HepG2 (cell line): ENCODE results near the gene IRX3. TPM values are rescaled to one million over a fixed set of nuclear protein-coding genes. Genes with fewer than 3 reads are reported as not detected.

Experiments
- ATAC-seq: fragments of 200-7000 bp; cut with Tn5 transposase; 3 replicates; pipeline ENCODE4 v1.9.1; 2020; ENCODE audit warnings: mild to moderate bottlenecking, moderate library complexity
- BruUV-seq: library from RNA; stranded (reverse); fragments of 400-500 nt; replicated peaks from 2 replicates; lab custom pipeline; 2021; lab: Mats Ljungman, UMichigan
- CTCF ChIA-PET: fragments of 300-600 bp; formaldehyde crosslinking; extraction: SDS; loops from one replicate; lab custom pipeline; 2021; ENCODE audit warnings: low total read pairs, inconsistent platforms, low intra/inter-chr PET ratio; lab: Yijun Ruan, JAX
- POLR2A ChIA-PET: fragments of 350-600 bp; sonication (Branson Sonifier 250); formaldehyde crosslinking; loops from one replicate; lab custom pipeline; 2020; ENCODE audit warnings: antibody characterized with exemption, inconsistent platforms; lab: Yijun Ruan, JAX
- DNase-seq: peaks from one replicate; pipeline ENCODE4 v3.0.0-alpha.2; 2015; ENCODE audit warnings: low spot score
- FAIRE-seq: peaks from 3 replicates; lab custom pipeline; 2011; peaks lifted over from hg19 to GRCh38; lab: Jason Lieb, UNC
- H2AFZ ChIP-seq: one replicate; pipeline ENCODE4 v1.6.1; 2011; ENCODE audit warnings: low read length, inconsistent platforms
- H3K27ac ChIP-seq: fragments of 300-600 bp; 3 replicates; pipeline ENCODE4 v1.8.0; 2011; ENCODE audit warnings: mixed run types, mild to moderate bottlenecking, mixed read lengths, low read length, inconsistent platforms; ENCODE audit not compliant: insufficient read depth; ENCODE audit errors: extremely low read length
- H3K27me3 ChIP-seq, 2 experiments: fragments of 200-600 bp in 1 of 2; 2 replicates in 1 of 2; 3 replicates in 1 of 2; pipeline versions ENCODE4 v1.6.0 to v1.8.0; 2011; ENCODE audit warnings: low read length in 2 of 2, mild to moderate bottlenecking in 2 of 2, moderate library complexity in 2 of 2, inconsistent platforms in 1 of 2; ENCODE audit not compliant: insufficient read depth in 2 of 2, control insufficient read depth in 1 of 2
- H3K36me3 ChIP-seq, 2 experiments: fragments of 200-600 bp in 1 of 2; replicated peaks in 1 of 2; 2 replicates in 1 of 2; 3 replicates in 1 of 2; pipeline versions ENCODE4 v1.5.1 to v1.8.0; 2011; ENCODE audit warnings: low read length in 2 of 2, inconsistent platforms in 1 of 2; ENCODE audit not compliant: insufficient read depth in 2 of 2, control insufficient read depth in 1 of 2
- H3K4me1 ChIP-seq: 2 replicates; pipeline ENCODE4 v1.5.1; 2012; ENCODE audit warnings: low read length, inconsistent platforms; ENCODE audit not compliant: insufficient read depth
- H3K4me2 ChIP-seq: 2 replicates; pipeline ENCODE4 v1.6.0; 2011; ENCODE audit warnings: low read depth, low read length, inconsistent platforms
- H3K4me3 ChIP-seq, 3 experiments: fragments of 200-600 bp in 1 of 3; sonication (generic), shearing (Covaris generic) in 1 of 3; replicated peaks in 1 of 3; 2 replicates each; pipeline ENCODE4 v1.5.1; 2011 to 2016; ENCODE audit warnings: low read length in 3 of 3, inconsistent platforms in 2 of 3, low read depth in 2 of 3, mild to moderate bottlenecking in 2 of 3, control low read depth in 1 of 3, mixed read lengths in 1 of 3; ENCODE audit not compliant: insufficient read depth in 1 of 3
- H3K79me2 ChIP-seq: one replicate; pipeline ENCODE4 v1.6.1; 2011; ENCODE audit warnings: low read length, inconsistent platforms; ENCODE audit not compliant: insufficient read depth
- H3K9ac ChIP-seq: 2 replicates; pipeline ENCODE4 v1.6.0; 2011; ENCODE audit warnings: mild to moderate bottlenecking, low read depth, low read length, inconsistent platforms; ENCODE audit not compliant: insufficient read depth
- H3K9me3 ChIP-seq: 2 replicates; pipeline ENCODE4 v1.5.1; 2012; ENCODE audit warnings: mild to moderate bottlenecking, low read length
- H4K20me1 ChIP-seq: 2 replicates; pipeline ENCODE4 v1.6.0; 2011; ENCODE audit warnings: inconsistent platforms, mild to moderate bottlenecking, low read length, moderate library complexity; ENCODE audit not compliant: insufficient read depth
- ARNT ChIP-seq: fragments of 450-650 bp; IDR thresholded peaks from 2 replicates; pipeline ENCODE4 v1.6.1; 2017
- CREB1 ChIP-seq, 2 experiments: fragments of 450-650 bp in 1 of 2; IDR thresholded peaks; 2 replicates each; pipeline ENCODE4 v1.6.1; 2016 to 2017; ENCODE audit warnings: control low read depth in 1 of 2, mild to moderate bottlenecking in 1 of 2, missing compliant biosample characterization in 1 of 2, missing genetic modification characterization in 1 of 2
- DNMT1 ChIP-seq: sonication (generic); formaldehyde crosslinking; IDR thresholded peaks from 2 replicates; pipeline ENCODE4 v1.5.1; 2020; ENCODE audit warnings: mild to moderate bottlenecking, missing genetic modification reagents
- FOXK2 ChIP-seq: fragments of 450-650 bp; IDR thresholded peaks from 2 replicates; pipeline ENCODE4 v1.6.1; 2016
- LCORL ChIP-seq, 2 experiments: fragments of 450-650 bp in 1 of 2; sonication (generic) in 1 of 2; formaldehyde crosslinking in 1 of 2; IDR thresholded peaks; 2 replicates each; pipeline versions ENCODE4 v1.5.0 to v1.6.1; 2017 to 2020; ENCODE audit warnings: antibody characterized with exemption in 1 of 2, missing genetic modification reagents in 1 of 2
- POLR2G ChIP-seq: fragments of 200-400 bp; formaldehyde crosslinking; IDR thresholded peaks from 2 replicates; pipeline ENCODE4 v1.6.1; 2018; ENCODE audit warnings: mild to moderate bottlenecking, low read depth, low read length, moderate library complexity
- RARA ChIP-seq: IDR thresholded peaks from 2 replicates; pipeline ENCODE4 v1.6.1; 2016; ENCODE audit warnings: missing genetic modification reagents, missing compliant biosample characterization
- ZBTB20 ChIP-seq: sonication (generic); formaldehyde crosslinking; IDR thresholded peaks from 2 replicates; pipeline ENCODE4 v1.8.1; 2023; ENCODE audit warnings: missing genetic modification reagents, low read depth, mild to moderate bottlenecking, borderline replicate concordance
- ZFAT ChIP-seq: sonication (generic); formaldehyde crosslinking; conservative IDR thresholded peaks from 2 replicates; pipeline ENCODE4 v1.8.1; 2023; ENCODE audit warnings: missing genetic modification reagents, inconsistent platforms
- ZNF709 ChIP-seq: sonication (generic); formaldehyde crosslinking; IDR thresholded peaks from 2 replicates; pipeline ENCODE4 v1.5.0; 2020; ENCODE audit warnings: mild to moderate bottlenecking, missing genetic modification reagents
- WGBS: methylation state at CpG from one replicate; pipeline ENCODE4 v1.1.6; 2017; ENCODE audit warnings: low lambda C conversion rate; 5-methylcytosine and 5-hydroxymethylcytosine counted together
- in situ Hi-C: cut with HindIII; loops from 2 replicates; pipeline ENCODE4 v1.10.0; 2017; ENCODE audit warnings: low pct_unique_long_range_greater_than_20kb; ENCODE audit not compliant: extremely low pct_ligation_motif_present
- intact Hi-C: fragments of 100-400 bp; cut with micrococcal nuclease; formaldehyde crosslinking; loops from one replicate; pipeline ENCODE4 v1.10.0; 2022; ENCODE audit not compliant: unreplicated experiment
- polyA plus RNA-seq, 8 experiments: library from polyadenylated mRNA; depleted of rRNA in 3 of 8; stranded (reverse) in 7 of 8; unstranded in 1 of 8; fragments of >200 nt; fragmentation: Illumina TruSeq in 4 of 8; extraction: Trizol in 4 of 8; gene quantifications; 2 replicates each; pipeline versions ENCODE4 v1.2.1 to v1.2.3, GENCODE V29; 2011 to 2016; ENCODE audit warnings: low read depth in 4 of 8, missing spikeins in 1 of 8, mixed read lengths in 1 of 8; ENCODE audit not compliant: insufficient read depth in 1 of 8
- total RNA-seq, 5 experiments: library from RNA; depleted of rRNA; stranded (reverse); fragments of >200 nt; fragmentation: Illumina TruSeq; extraction: Trizol; gene quantifications; 2 replicates each; pipeline ENCODE4 v1.2.3, GENCODE V29; 2016; ENCODE audit warnings: low read depth in 1 of 5
- TF ChIP-seq, protein P1 (sequence below): sonication (generic); formaldehyde crosslinking; IDR thresholded peaks from 2 replicates; pipeline ENCODE4 v1.4.0; 2020; ENCODE audit warnings: missing genetic modification reagents, mild to moderate bottlenecking, borderline replicate concordance

Gene IRX3
- total and polyA plus RNA-seq, 2 of the 13 experiments (the other 11 are each of a cell fraction or from before 2014, with no cell fraction given), result 9.2 to 16.4 TPM

DNA sequence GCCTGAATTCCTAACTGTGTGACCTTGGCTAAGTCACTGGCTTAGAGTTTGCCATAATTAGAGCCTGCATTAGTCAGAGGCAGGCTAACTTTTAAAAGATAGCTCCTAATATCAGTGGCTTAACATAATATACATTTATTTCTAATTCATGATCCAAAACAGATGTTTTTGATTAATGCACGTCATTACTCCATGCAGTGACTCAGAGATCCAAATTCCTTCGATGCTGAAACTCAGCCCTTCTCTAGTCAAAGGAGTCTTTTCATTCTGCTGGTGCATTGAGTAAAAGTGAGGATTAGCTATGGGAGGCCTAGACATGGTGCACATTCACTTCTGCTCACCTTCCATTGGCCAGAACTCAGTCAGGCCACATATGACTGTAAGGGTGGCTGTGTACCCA lies 49.8 kb downstream of the IRX3 start:
- POLR2A ChIA-PET, result no interaction called here
- no peak for ATAC-seq
- H2AFZ ChIP-seq, result no peak overlapping the region
- H3K9me3 ChIP-seq, result no peaks in the 10 kb centered on the region
- H3K27ac ChIP-seq, result no peak overlapping the region
- in situ Hi-C loops, result no loop called here
- intact Hi-C loops, result no loop called here
- H3K79me2 ChIP-seq, result no peaks in the 10 kb centered on the region
- H3K27me3 ChIP-seq, result peaks cover 1 to 5% of the 10 kb centered on the region in 2 experiments; a peak in 1 of 5 replicates
- no peaks in the 10 kb centered on the region for H3K36me3 ChIP-seq
- BruUV-seq, result no TSS peak
- DNase-seq, result no peak
- peak; percentile 55 for TF ChIP-seq CREB1 (IDR thresholded peaks at IDR 0.05)
- TF ChIP-seq CREB1 (CRISPR knock-in tag; IDR thresholded peaks at IDR 0.05), result no peak
- no peak for TF ChIP-seq POLR2G
- WGBS, result 11% methylated on average over 2 of the region's 2 CpGs
- H3K9ac ChIP-seq, result no peak overlapping the region
- no peaks in the 10 kb centered on the region for H3K4me1 ChIP-seq
- no peaks in the 10 kb centered on the region for H4K20me1 ChIP-seq
- CTCF ChIA-PET, result no interaction called here
- H3K4me3 ChIP-seq, result no peak overlapping the region
- H3K4me2 ChIP-seq, result no peak overlapping the region
- no peak for FAIRE-seq

DNA sequence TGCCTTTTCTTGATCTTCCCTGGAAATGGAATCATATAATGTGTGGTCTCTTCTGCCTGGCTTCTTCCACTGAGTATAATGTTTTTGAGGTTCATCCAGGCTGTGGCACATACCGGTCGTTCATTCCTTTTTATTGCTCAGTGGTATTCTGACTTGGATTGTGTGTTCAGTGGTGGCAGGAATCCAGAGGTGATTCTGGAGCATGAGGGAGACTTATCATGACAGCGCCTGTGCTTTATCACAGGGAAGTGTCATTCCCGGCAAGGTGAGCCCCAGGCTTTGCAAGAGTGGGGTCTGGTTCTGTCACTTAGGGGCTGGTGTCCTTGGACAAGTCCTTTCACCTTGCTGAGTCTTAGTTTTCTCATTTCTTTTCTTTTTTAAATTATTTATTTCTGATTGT lies 53.0 kb downstream of the IRX3 start:
- BruUV-seq, result no TSS peak
- no peak overlapping the region for H2AFZ ChIP-seq
- ChIA-PET CTCF (no interaction called here), POLR2A (no interaction called here)
- H3K4me1 ChIP-seq, result no peaks in the 10 kb centered on the region
- H4K20me1 ChIP-seq, result no peaks in the 10 kb centered on the region
- intact Hi-C loops, result no loop called here
- H3K9ac ChIP-seq, result no peak overlapping the region
- no peak for ATAC-seq
- no peaks in the 10 kb centered on the region for H3K79me2 ChIP-seq
- H3K9me3 ChIP-seq, result no peaks in the 10 kb centered on the region
- no peak overlapping the region for H3K27ac ChIP-seq
- no peak for DNase-seq
- in situ Hi-C loops, result no loop called here
- FAIRE-seq, result no peak
- no peaks in the 10 kb centered on the region for H3K36me3 ChIP-seq
- H3K4me2 ChIP-seq, result no peak overlapping the region
- H3K4me3 ChIP-seq, result no peak overlapping the region
- peaks cover 0 to 1% of the 10 kb centered on the region in 2 experiments; a peak in 1 of 5 replicates for H3K27me3 ChIP-seq
- WGBS, result 26% methylated on average over 4 of the region's 4 CpGs
- TF ChIP-seq ZNF709 (CRISPR knock-in tag), result no peak
- TF ChIP-seq, protein P1, sequence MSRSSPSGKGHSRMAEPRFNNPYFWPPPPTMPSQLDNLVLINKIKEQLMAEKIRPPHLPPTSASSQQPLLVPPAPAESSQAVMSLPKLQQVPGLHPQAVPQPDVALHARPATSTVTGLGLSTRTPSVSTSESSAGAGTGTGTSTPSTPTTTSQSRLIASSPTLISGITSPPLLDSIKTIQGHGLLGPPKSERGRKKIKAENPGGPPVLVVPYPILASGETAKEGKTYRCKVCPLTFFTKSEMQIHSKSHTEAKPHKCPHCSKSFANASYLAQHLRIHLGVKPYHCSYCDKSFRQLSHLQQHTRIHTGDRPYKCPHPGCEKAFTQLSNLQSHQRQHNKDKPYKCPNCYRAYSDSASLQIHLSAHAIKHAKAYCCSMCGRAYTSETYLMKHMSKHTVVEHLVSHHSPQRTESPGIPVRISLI (CRISPR knock-in tag), result no peak
- TF ChIP-seq FOXK2, result no peak
- TF ChIP-seq RARA (CRISPR knock-in tag), result no peak
- no peak for TF ChIP-seq ZFAT
- no peak for TF ChIP-seq LCORL (IDR thresholded peaks at IDR 0.05)
- TF ChIP-seq LCORL (CRISPR knock-in tag; IDR thresholded peaks at IDR 0.05), result no peak
- no peak for TF ChIP-seq ARNT
- no peak for TF ChIP-seq DNMT1 (CRISPR knock-in tag)
- no peak for TF ChIP-seq ZBTB20 (CRISPR knock-in tag)
